SW480 (cell line): ENCODE results near the gene IFFO2.

ENCODE experiments used
- DNase-seq: peaks from one replicate; pipeline ENCODE4 v3.0.0-alpha.2; 2016; ENCODE audit warnings: low spot score

Gene IFFO2

GRCh38 chr1:18936814-18937481, 19.5 kb downstream of the IFFO2 start:
- DNase-seq = no peak

GRCh38 chr1:18936471-18936813, 20.0 kb downstream of the IFFO2 start:
- no peak for DNase-seq

GRCh38 chr1:18934205-18935000, 22.1 kb downstream of the IFFO2 start:
- DNase-seq = no peak

GRCh38 chr1:18932879-18933278, 23.6 kb downstream of the IFFO2 start:
- no peak for DNase-seq

GRCh38 chr1:18932387-18932786, 24.1 kb downstream of the IFFO2 start:
- DNase-seq = no peak

GRCh38 chr1:18931730-18932129, 24.7 kb downstream of the IFFO2 start:
- no peak for DNase-seq

- DNase-seq = no peak
These were observed 26.8 kb downstream of the IFFO2 start for GRCh38 chr1:18929686-18930085.

GRCh38 chr1:18928985-18929384, 27.5 kb downstream of the IFFO2 start:
- DNase-seq = no peak

GRCh38 chr1:18928406-18928805, 28.1 kb downstream of the IFFO2 start:
- no peak for DNase-seq

- DNase-seq = no peak
These were observed 28.7 kb downstream of the IFFO2 start for GRCh38 chr1:18927654-18928272.

- no peak for DNase-seq
These were observed 29.3 kb downstream of the IFFO2 start for GRCh38 chr1:18927082-18927653.

GRCh38 chr1:18926315-18927081, 30.0 kb downstream of the IFFO2 start:
- DNase-seq = peak; percentile 91

- DNase-seq = no peak
These were observed 31.2 kb downstream of the IFFO2 start for GRCh38 chr1:18925279-18925678.

GRCh38 chr1:18924221-18924691, 32.2 kb downstream of the IFFO2 start:
- DNase-seq = no peak

GRCh38 chr1:18923756-18924211, 32.7 kb downstream of the IFFO2 start:
- DNase-seq = no peak

- DNase-seq = no peak
These were observed 33.4 kb downstream of the IFFO2 start for GRCh38 chr1:18922848-18923755.

GRCh38 chr1:18922319-18922726, 34.2 kb downstream of the IFFO2 start:
- DNase-seq = no peak

- DNase-seq = no peak
These were observed 34.8 kb downstream of the IFFO2 start for GRCh38 chr1:18921516-18922251.

GRCh38 chr1:18920931-18921330, 35.5 kb downstream of the IFFO2 start:
- DNase-seq = no peak

- DNase-seq = no peak
These were observed 36.5 kb downstream of the IFFO2 start for GRCh38 chr1:18919956-18920355.
